ENCODE results near the gene KRT14.

The KRT14 gene

DNA sequence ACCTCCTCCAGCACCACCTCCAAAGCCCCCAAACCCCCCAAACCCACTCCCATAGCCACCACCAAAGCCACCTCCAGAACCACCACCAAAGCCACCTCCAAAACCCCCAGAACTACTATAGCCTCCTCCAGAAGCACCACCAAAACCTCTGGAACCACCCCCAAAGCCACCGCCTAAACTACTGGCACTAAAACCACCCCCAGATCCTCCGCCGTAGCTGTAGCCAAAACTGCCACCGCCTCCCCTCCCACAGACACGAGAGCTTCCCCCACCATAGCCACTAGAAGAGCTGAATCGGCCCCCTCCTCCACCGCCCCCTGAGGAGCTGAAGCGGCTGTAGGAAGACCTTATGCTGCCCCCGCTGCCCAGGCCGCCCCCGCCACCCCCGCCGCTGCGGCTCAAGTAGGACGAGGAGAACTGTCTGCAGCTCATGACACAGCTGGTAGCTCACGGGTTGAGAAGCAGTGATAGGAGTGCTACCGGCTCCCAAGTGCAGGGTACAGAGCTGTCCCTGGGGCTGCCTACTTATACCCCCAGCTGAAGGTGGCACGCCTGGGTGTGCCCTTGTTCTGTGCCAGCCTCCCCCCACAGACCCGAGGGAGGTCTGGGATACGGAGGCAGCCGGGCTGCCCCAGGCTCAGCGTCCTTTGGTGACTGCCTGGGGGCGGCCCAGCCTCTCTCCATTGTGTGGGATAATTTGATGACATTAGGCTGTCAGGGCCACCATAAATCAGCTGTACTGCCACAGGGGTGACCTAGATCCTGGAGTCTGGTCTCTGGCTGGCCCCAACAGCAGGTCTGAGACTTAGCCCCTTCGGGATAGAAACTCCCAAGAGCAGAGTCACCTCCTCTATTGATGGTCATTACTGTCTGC, 14.9 kb downstream of the KRT14 start, which contains the start of gene KRT9:
Gene KRT9, minus strand, starts transcription at position 499 of the 874 bp plus-strand sequence. Its CDS starts 67 bp downstream, at position 432.
- DNase-seq (ENCODE audit: insufficient read length) (no peak), FAIRE-seq (no peak)
- TF ChIP-seq POLR2A (IDR thresholded peaks at IDR 0.05; ENCODE audit: low read depth, low read length), result no peak

DNA sequence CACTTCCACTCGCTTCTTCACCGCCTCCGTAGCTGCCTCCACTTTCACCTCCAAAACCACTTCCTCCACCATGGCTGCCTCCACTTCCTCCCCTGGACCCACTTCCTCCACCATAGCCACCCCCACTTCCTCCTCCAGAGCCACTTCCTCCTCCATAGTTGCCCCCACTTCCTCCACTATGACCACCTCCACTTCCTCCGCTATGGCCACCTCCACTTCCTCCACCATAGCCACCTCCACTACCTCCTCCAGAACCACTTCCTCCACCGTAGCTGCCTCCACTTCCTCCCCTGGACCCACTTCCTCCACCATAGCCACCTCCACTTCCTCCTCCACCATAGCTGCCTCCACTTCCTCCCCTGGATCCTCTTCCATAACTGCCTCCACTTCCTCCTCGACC, 19.4 kb downstream of the KRT14 start:
- DNase-seq (ENCODE audit: insufficient read length) (no peak), FAIRE-seq (no peak)

DNA sequence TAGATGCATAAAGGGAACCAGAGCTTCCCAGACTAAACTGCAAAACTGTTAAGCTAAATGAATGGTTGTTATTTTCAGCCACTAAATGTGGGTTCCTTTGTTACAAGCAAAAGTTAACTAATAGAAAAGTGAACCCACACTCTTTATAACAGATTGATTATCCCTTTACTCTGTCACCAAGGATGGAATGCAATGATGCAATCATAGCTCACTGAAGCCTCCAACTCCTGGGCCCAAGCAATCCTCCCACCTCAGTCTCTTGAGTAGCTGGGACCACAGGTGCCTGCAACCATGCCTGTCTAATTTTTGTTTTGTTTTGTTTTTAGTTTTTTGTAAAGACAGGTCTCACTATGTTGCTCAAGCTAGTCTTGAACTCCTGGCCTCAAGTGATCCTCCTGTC, 21.4 kb downstream of the KRT14 start:
- FAIRE-seq, result no peak
- TF ChIP-seq TAF1 (IDR thresholded peaks at IDR 0.05; ENCODE audit: borderline replicate concordance, low read depth, low read length), result no peak
- no peak for DNase-seq (ENCODE audit: insufficient read length)

More for the DNA sequence above, 19.4 kb downstream of the KRT14 start:
- no peak for TF ChIP-seq POLR2AphosphoS5 (IDR thresholded peaks at IDR 0.05; ENCODE audit: low read depth, low read length)
- no peak for TF ChIP-seq TAF1 (IDR thresholded peaks at IDR 0.05; ENCODE audit: borderline replicate concordance, low read depth, low read length)
- no peak for TF ChIP-seq POLR2A (IDR thresholded peaks at IDR 0.05; ENCODE audit: low read depth, low read length)

DNA sequence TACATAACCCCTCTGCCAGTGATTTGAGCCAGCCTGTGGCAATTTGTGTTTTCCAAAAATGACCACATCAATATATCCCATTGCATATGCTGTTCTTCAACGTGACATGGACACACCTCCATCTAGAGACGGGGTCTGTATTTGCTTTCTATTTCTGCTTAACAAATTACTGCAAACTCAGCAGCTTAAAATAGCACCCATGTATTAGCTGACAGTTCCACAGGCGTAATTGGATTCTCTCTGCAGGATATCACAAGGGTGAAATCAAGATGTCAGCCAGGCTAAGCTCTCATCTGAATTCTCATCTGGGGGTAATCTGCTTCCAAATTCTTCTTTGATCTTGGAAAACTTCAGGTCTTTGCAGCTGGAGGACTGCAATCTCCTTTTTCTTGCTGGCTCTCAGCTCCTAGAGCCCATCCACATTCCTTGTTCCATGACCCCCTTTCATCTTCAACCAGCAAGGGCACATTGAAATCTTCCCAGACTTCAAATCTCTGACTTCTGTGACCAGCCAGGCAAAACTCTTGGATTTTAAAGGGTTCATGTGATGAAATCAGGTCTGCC, 23.0 kb downstream of the KRT14 start:
- FAIRE-seq (no peak), DNase-seq (ENCODE audit: insufficient read length) (no peak)
- TF ChIP-seq POLR2A (IDR thresholded peaks at IDR 0.05; ENCODE audit: low read depth, low read length), result no peak
- TF ChIP-seq POLR2AphosphoS5 (IDR thresholded peaks at IDR 0.05; ENCODE audit: low read depth, low read length), result no peak
- TF ChIP-seq TAF1 (IDR thresholded peaks at IDR 0.05; ENCODE audit: borderline replicate concordance, low read depth, low read length), result no peak

DNA sequence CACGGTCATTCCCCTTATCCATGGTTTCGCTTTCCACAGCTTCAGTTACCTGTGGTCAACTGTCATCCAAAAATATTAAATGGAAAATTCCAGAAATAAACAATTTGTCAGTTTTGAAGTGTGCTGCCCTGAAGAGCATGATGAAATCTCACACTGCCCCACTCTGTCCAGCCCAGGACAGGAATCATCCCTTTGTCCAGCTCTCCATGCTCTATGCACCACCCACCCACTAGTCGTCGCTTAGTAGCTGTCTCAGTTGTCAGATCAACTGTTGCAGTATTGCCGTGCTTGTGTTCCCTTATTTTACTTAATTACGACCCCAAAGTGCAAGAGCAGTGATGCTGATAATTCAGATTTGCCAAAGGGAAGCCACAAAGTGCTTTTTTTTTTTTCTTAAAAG, 25.1 kb downstream of the KRT14 start:
- FAIRE-seq (no peak), DNase-seq (ENCODE audit: insufficient read length) (no peak)
- no peak for TF ChIP-seq POLR2AphosphoS5 (IDR thresholded peaks at IDR 0.05; ENCODE audit: low read depth, low read length)
- no peak for TF ChIP-seq POLR2A (IDR thresholded peaks at IDR 0.05; ENCODE audit: low read depth, low read length)
- TF ChIP-seq TAF1 (IDR thresholded peaks at IDR 0.05; ENCODE audit: borderline replicate concordance, low read depth, low read length), result no peak

DNA sequence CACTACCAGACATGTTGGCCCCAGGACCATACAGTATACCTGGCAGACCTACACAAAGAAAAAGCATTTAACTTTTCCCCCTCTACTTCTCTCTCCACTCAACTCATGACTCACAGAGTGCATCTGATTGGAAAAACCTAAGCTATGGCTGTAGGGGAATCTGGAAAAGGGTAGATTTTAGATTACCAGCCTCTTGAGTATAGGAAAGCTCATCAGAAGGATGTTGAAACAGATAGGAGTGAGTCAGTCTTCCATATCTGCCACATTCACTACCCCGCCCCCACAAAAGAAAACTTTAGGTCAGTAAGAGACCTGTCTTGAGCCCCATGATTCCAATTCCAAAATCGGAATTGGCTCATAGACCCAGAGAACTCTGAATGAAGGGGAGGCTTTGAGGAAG, 27.1 kb downstream of the KRT14 start:
- no peak for TF ChIP-seq TAF1 (IDR thresholded peaks at IDR 0.05; ENCODE audit: borderline replicate concordance, low read depth, low read length)
- no peak for TF ChIP-seq POLR2AphosphoS5 (IDR thresholded peaks at IDR 0.05; ENCODE audit: low read depth, low read length)
- no peak for FAIRE-seq
- DNase-seq (ENCODE audit: insufficient read length), result no peak

DNA sequence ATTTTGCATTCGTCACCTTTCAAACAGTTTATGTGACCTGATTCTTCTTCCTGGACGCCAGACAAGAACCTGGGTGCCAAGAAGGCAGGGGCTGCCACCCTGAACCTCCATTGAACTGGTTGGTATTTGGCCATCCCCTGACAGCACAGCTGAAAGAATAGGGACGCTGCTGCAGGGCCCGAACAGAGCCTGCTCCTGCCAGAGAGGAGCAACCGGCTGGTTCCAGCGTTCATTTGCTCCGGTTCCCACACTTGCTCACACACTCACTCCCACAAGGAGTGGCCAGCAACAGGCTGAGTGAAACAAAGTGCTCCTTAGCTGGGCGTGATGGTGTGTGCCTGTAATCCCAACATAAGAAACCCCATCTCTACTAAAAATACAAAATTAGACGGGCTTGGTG, 29.8 kb downstream of the KRT14 start:
- TF ChIP-seq POLR2A (IDR thresholded peaks at IDR 0.05; ENCODE audit: low read depth, low read length) (no peak), TAF1 (IDR thresholded peaks at IDR 0.05; ENCODE audit: borderline replicate concordance, low read depth, low read length) (no peak), POLR2AphosphoS5 (IDR thresholded peaks at IDR 0.05; ENCODE audit: low read depth, low read length) (no peak)
- DNase-seq (ENCODE audit: insufficient read length), result no peak
- no peak for FAIRE-seq

DNA sequence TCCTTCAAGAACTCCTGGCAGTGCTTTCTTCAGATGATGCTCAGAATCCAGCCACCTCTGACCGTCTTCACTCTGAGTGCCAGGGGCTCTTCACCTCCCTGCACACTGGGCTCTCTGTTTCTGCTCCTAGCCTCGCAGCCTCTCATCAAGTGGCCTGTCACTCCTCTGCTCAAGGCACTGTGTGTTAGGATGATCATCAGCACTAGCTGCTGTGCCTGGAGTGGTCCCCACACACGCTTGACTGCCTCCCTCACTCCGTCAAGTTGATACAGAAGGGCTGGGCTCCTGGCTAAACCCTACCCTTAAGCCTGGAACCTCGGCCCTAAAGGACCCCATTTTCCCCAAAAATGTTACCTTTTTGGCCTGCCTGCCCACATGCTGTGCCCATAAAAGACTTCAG, 30.4 kb downstream of the KRT14 start:
- no peak for TF ChIP-seq TAF1 (IDR thresholded peaks at IDR 0.05; ENCODE audit: borderline replicate concordance, low read depth, low read length)
- no peak for TF ChIP-seq POLR2A (IDR thresholded peaks at IDR 0.05; ENCODE audit: low read depth, low read length)
- no peak for TF ChIP-seq POLR2AphosphoS5 (IDR thresholded peaks at IDR 0.05; ENCODE audit: low read depth, low read length)
- no peak for DNase-seq (ENCODE audit: insufficient read length)
- no peak for FAIRE-seq

DNA sequence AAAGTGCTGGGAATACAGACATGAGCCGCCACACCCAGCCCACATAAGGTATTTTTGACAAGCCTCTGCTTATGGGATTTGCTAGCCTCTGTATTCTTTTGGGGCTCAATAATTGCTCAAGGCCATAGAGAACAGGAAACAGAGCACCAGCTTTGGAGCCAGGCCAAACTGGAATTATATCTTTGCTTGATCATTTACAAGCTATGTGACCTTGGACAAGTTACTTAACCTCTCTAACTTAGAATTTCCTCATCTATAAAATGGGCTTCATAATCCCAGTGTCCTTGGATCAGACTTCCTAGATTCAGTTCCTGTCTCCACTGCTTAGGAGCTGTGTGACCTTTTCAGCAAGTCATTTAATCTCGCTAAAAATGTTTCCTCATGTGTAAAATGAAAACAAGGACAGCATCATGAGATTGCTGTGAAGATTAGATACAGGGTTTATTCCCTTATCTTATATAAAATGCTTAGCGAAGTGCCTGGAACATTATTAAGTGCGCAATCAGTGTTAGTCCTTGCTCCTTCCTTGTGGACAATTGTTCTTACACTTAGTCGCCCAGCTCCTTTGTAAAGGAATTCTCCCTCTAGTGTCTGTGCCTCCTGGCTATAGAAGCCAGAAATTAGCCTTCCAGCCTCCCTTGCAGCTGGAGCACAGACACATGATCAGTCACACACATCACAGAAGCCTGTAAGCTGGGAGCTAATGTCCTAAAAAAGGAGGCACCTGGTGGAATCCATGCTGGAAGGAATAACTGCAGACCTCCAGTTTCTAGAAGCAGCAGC, 31.4 kb downstream of the KRT14 start:
- no peak for FAIRE-seq
- TF ChIP-seq POLR2AphosphoS5 (IDR thresholded peaks at IDR 0.05; ENCODE audit: low read depth, low read length), result no peak
- DNase-seq (ENCODE audit: insufficient read length), result no peak

DNA sequence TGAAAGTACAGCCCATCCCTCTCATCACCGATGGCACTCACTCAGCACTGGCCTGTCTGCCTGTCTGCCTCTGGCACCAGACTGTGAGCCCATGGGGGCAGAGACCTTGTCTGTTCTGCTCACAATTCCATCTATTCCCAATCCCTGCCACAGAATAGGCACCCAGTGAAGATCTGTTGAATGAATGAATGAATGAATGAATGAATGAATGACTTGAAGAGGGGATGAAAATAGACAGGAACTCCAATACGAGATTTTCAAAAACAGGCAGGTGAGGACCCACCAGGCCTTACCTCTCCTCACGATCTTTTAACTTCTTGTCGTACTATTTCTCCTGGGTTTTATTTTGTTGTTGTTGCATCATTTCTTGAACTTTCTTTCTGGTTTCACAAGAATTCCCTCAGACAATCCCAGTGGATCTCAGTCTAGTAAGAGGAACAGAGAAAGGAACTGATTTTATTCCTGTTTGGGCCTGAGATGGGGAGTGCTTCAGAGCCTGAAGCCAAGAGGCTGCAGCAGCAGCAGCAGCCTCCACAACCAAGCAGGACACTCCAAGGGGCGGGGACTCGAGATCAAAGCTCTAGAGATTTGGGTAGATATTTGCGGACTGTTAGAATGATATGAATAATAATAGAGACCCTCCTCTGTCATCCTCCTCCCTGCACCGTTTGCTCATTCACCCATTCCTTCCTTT, 32.6 kb downstream of the KRT14 start:
- TF ChIP-seq POLR2AphosphoS5 (IDR thresholded peaks at IDR 0.05; ENCODE audit: low read depth, low read length) (no peak), TAF1 (IDR thresholded peaks at IDR 0.05; ENCODE audit: borderline replicate concordance, low read depth, low read length) (no peak), POLR2A (IDR thresholded peaks at IDR 0.05; ENCODE audit: low read depth, low read length) (no peak)
- no peak for DNase-seq (ENCODE audit: insufficient read length)
- no peak for FAIRE-seq

DNA sequence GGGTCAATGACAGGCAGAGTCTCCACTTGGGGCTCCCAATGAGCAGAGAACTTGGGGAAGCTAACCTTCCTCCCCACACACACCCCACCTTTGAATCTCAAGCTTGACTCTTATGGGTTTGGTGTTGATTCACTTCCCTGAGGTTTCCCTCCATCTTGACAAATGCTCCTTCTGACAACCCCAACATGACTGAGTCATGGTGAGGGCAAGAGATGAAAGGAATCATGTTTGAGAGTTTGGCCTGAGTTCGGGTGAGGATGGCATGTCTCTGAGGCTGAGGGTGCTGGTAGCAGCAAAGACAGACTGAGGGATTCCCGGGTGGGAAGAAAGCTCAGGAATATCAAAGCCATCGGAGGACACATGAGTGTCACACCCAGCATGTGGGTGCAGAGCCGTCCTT, 33.5 kb downstream of the KRT14 start:
- FAIRE-seq (no peak), DNase-seq (ENCODE audit: insufficient read length) (no peak)
- TF ChIP-seq TAF1 (IDR thresholded peaks at IDR 0.05; ENCODE audit: borderline replicate concordance, low read depth, low read length) (no peak), POLR2A (IDR thresholded peaks at IDR 0.05; ENCODE audit: low read depth, low read length) (no peak), POLR2AphosphoS5 (IDR thresholded peaks at IDR 0.05; ENCODE audit: low read depth, low read length) (no peak)
